ENCODE data around the gene CLTC. TPM values are rescaled to one million over a fixed set of nuclear protein-coding genes. Genes with fewer than 3 reads are reported as not detected.

CLTC gene
- total RNA-seq, 1 experiment from 2014 or later, result 254 TPM

DNA sequence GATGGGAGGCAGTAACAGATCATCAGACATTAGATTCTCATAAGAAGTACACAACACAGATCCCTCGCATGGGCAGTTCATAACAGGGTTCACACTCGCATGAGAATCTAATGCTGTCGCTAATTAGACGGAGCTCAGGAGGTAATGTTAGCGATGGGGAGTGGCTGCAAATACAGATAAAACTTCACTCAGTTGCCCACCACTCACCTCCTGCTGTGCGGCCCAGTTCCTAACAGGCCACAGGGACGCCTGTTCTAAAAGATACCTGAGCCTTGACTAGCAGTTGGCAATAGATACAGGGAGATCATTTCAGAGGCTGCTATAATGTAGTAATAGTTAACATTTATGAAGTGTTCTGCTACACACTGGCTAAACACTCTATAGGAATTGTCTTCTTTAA lies 82.6 kb downstream of the CLTC start:
- Histone ChIP-seq H3K79me2 (ENCODE audit: insufficient read depth, low read length) (peaks cover 53% of the 10 kb centered on the region), H4K8ac (replicated peaks; ENCODE audit: insufficient read length, low read depth, low read length) (no peak overlapping the region), H3K27ac (ENCODE audit: insufficient read length, low read depth, low read length) (no peak overlapping the region), H2BK20ac (ENCODE audit: low read depth, low read length, poor library complexity, severe bottlenecking) (no peak overlapping the region), H3K79me1 (ENCODE audit: insufficient read depth, low read depth, low read length, poor library complexity, severe bottlenecking) (peaks cover 10% of the 10 kb centered on the region), H3K9me3 (ENCODE audit: control insufficient read depth, low read depth, low read length) (no peaks in the 10 kb centered on the region), H3K4me1 (ENCODE audit: insufficient read depth, low read length) (no peaks in the 10 kb centered on the region), H4K5ac (ENCODE audit: insufficient read length, low read depth, low read length) (no peak overlapping the region), H2BK12ac (ENCODE audit: insufficient read length, low read depth, low read length) (no peak overlapping the region), H3K4me2 (ENCODE audit: insufficient read depth, insufficient read length, low read length) (no peak overlapping the region), H3K14ac (ENCODE audit: insufficient read depth, low read length) (no peak overlapping the region), H4K91ac (ENCODE audit: insufficient read length, low read depth, low read length) (no peak overlapping the region), H3K27me3 (ENCODE audit: insufficient read depth, low read length) (no peaks in the 10 kb centered on the region), H3K18ac (ENCODE audit: insufficient read length, low read depth, low read length) (no peak overlapping the region), H2BK15ac (ENCODE audit: low read depth, low read length) (no peak overlapping the region), H3T11ph (ENCODE audit: low read length) (no peak overlapping the region), H3K23ac (ENCODE audit: insufficient read length, low read depth, low read length) (no peak overlapping the region), H2BK120ac (ENCODE audit: low read depth, low read length, poor library complexity, severe bottlenecking) (no peak overlapping the region), H3K56ac (ENCODE audit: insufficient read length, low read depth, low read length) (no peak overlapping the region), H2BK5ac (ENCODE audit: insufficient read length, low read length) (no peak overlapping the region), H4K20me1 (ENCODE audit: control insufficient read depth, insufficient read depth, insufficient read length) (no peaks in the 10 kb centered on the region), H3K9ac (ENCODE audit: extremely low read depth, insufficient read length, low read length) (no peak overlapping the region), H3K4ac (ENCODE audit: low read depth, low read length) (no peak overlapping the region), H3K23me2 (ENCODE audit: insufficient read length, low read depth, low read length, poor library complexity, severe bottlenecking) (peaks cover 4% of the 10 kb centered on the region), H2AK5ac (ENCODE audit: insufficient read length, low read length) (no peak overlapping the region), H2AFZ (ENCODE audit: low read length) (no peak overlapping the region)
- Mint-ChIP-seq H3K36me3 (ENCODE audit: insufficient read depth in 1 of 3, low read depth in 3 of 3) (peaks cover 25 to 55% (median 44%) of the 10 kb centered on the region in 3 experiments), H3K4me1 (peaks cover 27 to 40% of the 10 kb centered on the region in 2 experiments), H3K9me3 (no peaks in the 10 kb centered on the region), H3K4me3 (no peak overlapping the region), H3K27me3 (ENCODE audit: low read depth) (no peaks in the 10 kb centered on the region; the same call in 1 of the 2 replicates), H3K27ac (peak overlapping the region in 1 of 3 experiments; percentile 5; a peak in 1 of 7 replicates)
- WGBS (ENCODE audit: extremely low coverage, insufficient read length, low lambda C conversion rate), result no CpG with 5 or more reads among the region's 7 CpGs
- no peak for DNase-seq
- TF ChIP-seq CTCF (conservative IDR thresholded peaks at IDR 0.05), result no peak

Measured in H9 (cell line).